Measurements from ENCODE around the gene MAGI2. TPM values are rescaled to one million over a fixed set of nuclear protein-coding genes. Genes with fewer than 3 reads are reported as not detected.

Gene MAGI2
- total and polyA plus RNA-seq, 8 donors: 1.3 to 4.0 (median 2.0) TPM

DNA sequence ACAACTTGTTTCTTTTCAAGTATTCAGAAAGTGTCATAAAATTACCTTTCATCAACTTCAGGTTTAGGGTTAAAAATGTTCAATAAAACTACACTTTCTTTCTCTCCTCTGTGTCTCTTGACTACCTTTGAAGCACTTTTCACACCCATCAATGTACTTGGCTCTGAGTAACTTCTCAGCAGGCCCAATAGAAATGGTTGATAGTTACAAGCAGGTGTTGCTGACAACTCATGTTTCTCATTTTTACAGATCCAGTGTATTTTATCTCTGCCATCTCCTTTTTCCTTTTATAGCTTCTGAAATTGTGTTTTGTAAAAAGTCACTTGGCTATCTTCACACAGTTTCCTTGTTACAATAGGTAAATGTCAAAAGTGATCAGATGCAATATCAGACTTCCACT lies 1306.9 kb downstream of the MAGI2 start:
- ATAC-seq (no peak), FAIRE-seq (no peak), DNase-seq (no peak)
- TF ChIP-seq, protein P1, sequence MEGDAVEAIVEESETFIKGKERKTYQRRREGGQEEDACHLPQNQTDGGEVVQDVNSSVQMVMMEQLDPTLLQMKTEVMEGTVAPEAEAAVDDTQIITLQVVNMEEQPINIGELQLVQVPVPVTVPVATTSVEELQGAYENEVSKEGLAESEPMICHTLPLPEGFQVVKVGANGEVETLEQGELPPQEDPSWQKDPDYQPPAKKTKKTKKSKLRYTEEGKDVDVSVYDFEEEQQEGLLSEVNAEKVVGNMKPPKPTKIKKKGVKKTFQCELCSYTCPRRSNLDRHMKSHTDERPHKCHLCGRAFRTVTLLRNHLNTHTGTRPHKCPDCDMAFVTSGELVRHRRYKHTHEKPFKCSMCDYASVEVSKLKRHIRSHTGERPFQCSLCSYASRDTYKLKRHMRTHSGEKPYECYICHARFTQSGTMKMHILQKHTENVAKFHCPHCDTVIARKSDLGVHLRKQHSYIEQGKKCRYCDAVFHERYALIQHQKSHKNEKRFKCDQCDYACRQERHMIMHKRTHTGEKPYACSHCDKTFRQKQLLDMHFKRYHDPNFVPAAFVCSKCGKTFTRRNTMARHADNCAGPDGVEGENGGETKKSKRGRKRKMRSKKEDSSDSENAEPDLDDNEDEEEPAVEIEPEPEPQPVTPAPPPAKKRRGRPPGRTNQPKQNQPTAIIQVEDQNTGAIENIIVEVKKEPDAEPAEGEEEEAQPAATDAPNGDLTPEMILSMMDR (IDR thresholded peaks at IDR 0.05): no peak
- H3K36me3 ChIP-seq: no peaks in the 10 kb centered on the region
- no peaks in the 10 kb centered on the region for H3K9me3 ChIP-seq
- H3K4me3 ChIP-seq: no peak overlapping the region
- no peaks in the 10 kb centered on the region for H3K4me1 ChIP-seq
- intact Hi-C loops (cut with DNase I): no loop called here
- no peak overlapping the region for H3K27ac ChIP-seq
- no peaks in the 10 kb centered on the region for H3K27me3 ChIP-seq

DNA sequence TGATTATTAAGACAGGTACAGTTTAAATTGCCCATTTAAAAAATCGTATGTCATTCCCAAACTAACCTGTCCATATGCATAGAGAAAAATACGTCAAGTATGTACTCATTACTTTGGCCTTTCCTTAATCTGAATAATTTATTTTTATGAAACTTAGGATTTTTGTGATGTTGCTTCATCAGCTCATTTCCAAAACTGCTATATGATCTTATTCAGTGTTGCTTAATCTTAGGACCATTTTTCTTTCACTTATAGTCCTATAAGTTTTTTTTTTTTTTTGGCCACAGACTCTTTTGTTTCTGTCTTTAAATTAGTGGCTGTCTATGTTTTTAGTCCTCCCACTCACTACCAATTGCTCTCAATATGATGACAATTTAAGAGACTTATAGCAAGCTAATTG lies 1309.8 kb downstream of the MAGI2 start:
- Histone ChIP-seq H3K27ac (no peak overlapping the region), H3K4me3 (no peak overlapping the region), H3K9me3 (no peaks in the 10 kb centered on the region), H3K36me3 (no peaks in the 10 kb centered on the region), H3K4me1 (no peaks in the 10 kb centered on the region), H3K27me3 (no peaks in the 10 kb centered on the region)
- WGBS, 2 donors: 90 to 91% methylated on average over 2 of the region's 2 CpGs
- FAIRE-seq (no peak), DNase-seq (no peak), ATAC-seq (no peak)
- intact Hi-C loops (cut with DNase I): no loop called here
- TF ChIP-seq, protein P1 (IDR thresholded peaks at IDR 0.05): no peak

DNA sequence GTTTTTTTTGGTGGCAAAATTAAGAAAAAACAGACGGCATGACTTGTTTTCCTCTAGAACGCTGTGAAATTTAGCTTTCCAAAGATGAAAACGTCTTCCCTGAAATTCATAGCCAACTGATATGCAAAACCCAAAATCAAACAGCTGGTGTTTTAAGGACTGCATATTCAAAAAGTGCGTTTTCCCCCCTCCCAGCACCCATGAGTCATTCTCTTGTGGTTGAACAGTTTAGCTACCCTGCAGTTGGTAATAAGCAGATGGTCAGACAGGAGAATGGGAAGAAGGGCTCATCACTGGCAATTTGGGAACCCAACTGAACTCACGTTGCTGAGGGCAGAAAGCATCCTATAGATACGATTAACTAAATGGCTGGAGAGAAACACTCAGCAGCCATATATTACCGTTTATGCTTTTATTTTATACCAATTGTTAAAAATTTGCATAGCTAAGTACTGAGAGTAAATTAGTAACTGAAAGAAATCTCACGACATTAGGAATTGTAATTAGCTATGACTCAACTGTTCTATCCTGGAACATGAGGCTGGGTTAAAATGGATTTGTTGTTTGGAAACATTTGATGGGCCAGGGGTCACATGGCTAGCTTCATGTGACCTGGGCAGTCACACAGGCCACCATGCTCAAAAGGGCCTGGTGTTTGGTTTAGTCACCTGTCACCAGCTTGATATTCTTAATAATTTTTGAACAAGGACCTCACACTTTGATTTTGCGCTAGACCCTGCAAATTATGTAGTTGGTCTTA lies 1311.8 kb downstream of the MAGI2 start:
- WGBS, 2 donors: 84 to 88% methylated on average over 9 of the region's 9 CpGs

DNA sequence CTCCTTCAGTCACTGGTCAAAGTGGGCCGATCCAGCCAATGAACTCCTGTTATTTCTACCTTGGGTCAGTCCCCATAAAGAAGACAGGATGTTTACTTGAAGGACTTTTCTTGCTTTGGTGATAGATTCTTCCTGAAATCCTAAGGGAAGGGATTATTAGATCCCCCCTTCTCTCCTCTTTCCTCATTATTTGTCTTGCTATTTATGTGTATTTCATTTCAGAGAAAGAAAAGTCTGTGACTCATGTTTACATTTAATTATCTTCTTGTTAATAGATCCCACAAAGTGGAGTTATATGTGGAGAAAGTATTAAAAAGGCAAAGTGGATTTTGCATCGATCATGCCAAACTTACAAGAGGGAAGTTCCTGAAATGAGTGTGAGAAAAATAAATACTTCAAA lies 1313.4 kb downstream of the MAGI2 start:
- H3K36me3 ChIP-seq: no peaks in the 10 kb centered on the region
- H3K4me1 ChIP-seq: no peaks in the 10 kb centered on the region
- WGBS, 2 donors: 55 to 64% methylated on average over 2 of the region's 2 CpGs
- H3K9me3 ChIP-seq: no peaks in the 10 kb centered on the region
- TF ChIP-seq, protein P1 (IDR thresholded peaks at IDR 0.05): no peak
- intact Hi-C loops (cut with DNase I): no loop called here
- H3K27ac ChIP-seq: no peak overlapping the region
- no peak for DNase-seq
- FAIRE-seq: no peak
- H3K4me3 ChIP-seq: no peak overlapping the region
- no peaks in the 10 kb centered on the region for H3K27me3 ChIP-seq
- no peak for ATAC-seq

More for the DNA sequence above, 1311.8 kb downstream of the MAGI2 start:
- Histone ChIP-seq H3K27ac (no peak overlapping the region), H3K9me3 (no peaks in the 10 kb centered on the region), H3K36me3 (no peaks in the 10 kb centered on the region), H3K27me3 (no peaks in the 10 kb centered on the region), H3K4me3 (no peak overlapping the region), H3K4me1 (no peaks in the 10 kb centered on the region)
- TF ChIP-seq, protein P1 (IDR thresholded peaks at IDR 0.05): no peak
- intact Hi-C loops (cut with DNase I): no loop called here
- no peak for FAIRE-seq
- no peak for DNase-seq
- ATAC-seq: no peak

DNA sequence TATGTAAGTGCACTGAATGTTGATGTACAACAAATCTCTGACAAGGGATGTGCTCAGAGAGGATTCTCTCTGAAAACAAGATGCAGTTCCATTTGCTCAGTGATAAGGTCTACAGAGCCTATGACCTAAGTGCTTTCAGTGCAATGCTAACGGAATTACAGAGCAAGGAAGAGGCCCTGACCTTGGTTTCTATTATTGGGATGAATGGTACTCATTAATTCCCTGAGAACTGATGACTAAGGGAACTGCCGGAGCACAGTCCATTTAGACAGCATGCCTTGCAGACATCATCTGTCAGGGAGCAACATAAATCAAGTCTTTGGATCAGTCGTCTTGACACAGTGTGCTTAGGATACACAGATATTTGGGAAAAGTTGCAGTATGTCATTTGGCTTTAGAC lies 1314.1 kb downstream of the MAGI2 start:
- FAIRE-seq (no peak), DNase-seq (no peak), ATAC-seq (peak in 2 of 4 donors; percentile 14 to 29)
- Histone ChIP-seq H3K27me3 (no peaks in the 10 kb centered on the region), H3K36me3 (no peaks in the 10 kb centered on the region), H3K9me3 (no peaks in the 10 kb centered on the region), H3K4me3 (no peak overlapping the region), H3K4me1 (no peaks in the 10 kb centered on the region), H3K27ac (no peak overlapping the region)
- TF ChIP-seq, protein P1 (IDR thresholded peaks at IDR 0.05): no peak
- intact Hi-C loops (cut with DNase I): no loop called here
- 58 to 76% methylated on average over 3 of the region's 3 CpGs for WGBS, 2 donors

Data from pancreas (tissue), 10 donors.